Activated naive CD8-positive, alpha-beta T cell treated with anti-CD3 and anti-CD28 coated beads, Interleukin-2, amount 50 U/mL, for 24 hours (primary cell): ENCODE data around the gene SGSM1.

Experiments used
- ATAC-seq: fragments of 150-1000 bp; cut with Tn5 transposase; one replicate; pipeline ENCODE4 v1.10.0; 2021
- DNase-seq: peaks from one replicate; pipeline ENCODE4 v3.0.0; 2021
- H3K27ac Mint-ChIP-seq: one replicate; pipeline ENCODE4 v1.8.0; 2021; ENCODE audit warnings: mild to moderate bottlenecking, mixed read lengths
- H3K27me3 Mint-ChIP-seq: one replicate; pipeline ENCODE4 v1.8.0; 2021; ENCODE audit warnings: mixed read lengths
- H3K36me3 Mint-ChIP-seq: one replicate; pipeline ENCODE4 v1.8.0; 2021; ENCODE audit warnings: low read depth, mixed read lengths
- H3K4me1 Mint-ChIP-seq: one replicate; pipeline ENCODE4 v1.8.0; 2021; ENCODE audit warnings: mixed read lengths
- H3K4me3 Mint-ChIP-seq: one replicate; pipeline ENCODE4 v1.8.0; 2021; ENCODE audit warnings: mild to moderate bottlenecking, moderate library complexity, mixed read lengths
- H3K9me3 Mint-ChIP-seq: one replicate; pipeline ENCODE4 v1.8.0; 2021; ENCODE audit warnings: mixed read lengths

The SGSM1 gene

DNA sequence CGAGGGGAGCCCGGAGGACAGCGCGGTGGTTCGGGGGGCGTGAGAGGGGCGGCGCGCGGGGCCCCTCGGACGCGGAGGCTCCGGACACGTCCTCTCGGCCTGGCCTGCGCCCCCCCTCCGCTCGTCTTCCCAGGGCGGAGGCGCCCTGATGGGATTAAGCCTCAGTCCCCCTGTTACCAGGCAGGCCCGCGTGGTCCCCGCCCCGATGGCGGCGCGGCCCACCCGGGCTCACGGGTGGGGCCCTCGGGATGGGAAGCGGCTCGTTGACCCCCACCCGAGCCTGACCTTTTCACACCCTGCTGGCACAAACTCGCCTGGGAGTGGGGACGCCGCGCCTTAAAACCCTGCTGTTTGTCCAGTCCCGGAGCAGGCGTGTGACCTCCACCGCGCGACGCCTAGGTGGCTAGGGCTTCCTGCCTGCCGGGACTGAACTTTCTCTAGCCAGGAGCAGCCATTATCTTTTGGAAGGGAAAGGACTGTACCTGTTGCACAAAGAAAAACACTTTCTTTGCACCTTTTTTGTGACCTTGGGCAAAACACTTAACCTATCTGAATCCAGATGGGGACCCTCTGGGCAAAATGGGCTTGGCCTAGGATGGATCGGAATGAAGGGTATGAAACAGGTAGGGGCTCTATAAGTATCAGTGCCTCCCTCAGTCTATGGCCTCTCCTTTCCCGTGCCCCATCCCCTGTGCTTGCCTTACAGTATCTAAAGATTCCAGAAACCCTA is 147.5 kb downstream of the SGSM1 start:
- peaks cover 52% of the 10 kb centered on the region for H3K27me3 Mint-ChIP-seq
- ATAC-seq = no peak
- H3K27ac Mint-ChIP-seq = no peak overlapping the region
- DNase-seq = no peak
- H3K4me1 Mint-ChIP-seq = peaks cover 14% of the 10 kb centered on the region
- peak overlapping the region; percentile 38 for H3K4me3 Mint-ChIP-seq
- H3K9me3 Mint-ChIP-seq = no peaks in the 10 kb centered on the region
- H3K36me3 Mint-ChIP-seq = no peaks in the 10 kb centered on the region

DNA sequence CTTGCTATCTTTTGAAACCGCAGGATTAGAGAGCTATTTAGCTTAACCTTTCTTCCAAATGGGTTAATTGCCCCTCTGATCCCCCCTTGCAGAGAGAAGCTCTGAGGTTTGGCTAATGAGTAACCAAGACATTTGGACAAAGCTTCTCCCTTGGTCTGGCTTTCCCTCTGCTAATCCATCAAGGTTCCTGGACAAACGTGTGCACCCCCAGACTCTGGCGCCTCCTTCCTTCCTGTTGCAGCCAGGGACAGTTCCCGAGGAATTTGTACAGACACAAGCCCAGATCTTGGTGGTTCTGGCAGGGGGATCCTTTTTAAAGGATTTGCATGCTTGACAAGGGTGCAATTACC is 148.1 kb downstream of the SGSM1 start:
- no peak overlapping the region for H3K4me3 Mint-ChIP-seq
- no peak for DNase-seq
- peaks cover 14% of the 10 kb centered on the region for H3K4me1 Mint-ChIP-seq
- no peaks in the 10 kb centered on the region for H3K9me3 Mint-ChIP-seq
- ATAC-seq = no peak
- no peaks in the 10 kb centered on the region for H3K36me3 Mint-ChIP-seq
- H3K27me3 Mint-ChIP-seq = peaks cover 52% of the 10 kb centered on the region
- no peak overlapping the region for H3K27ac Mint-ChIP-seq

DNA sequence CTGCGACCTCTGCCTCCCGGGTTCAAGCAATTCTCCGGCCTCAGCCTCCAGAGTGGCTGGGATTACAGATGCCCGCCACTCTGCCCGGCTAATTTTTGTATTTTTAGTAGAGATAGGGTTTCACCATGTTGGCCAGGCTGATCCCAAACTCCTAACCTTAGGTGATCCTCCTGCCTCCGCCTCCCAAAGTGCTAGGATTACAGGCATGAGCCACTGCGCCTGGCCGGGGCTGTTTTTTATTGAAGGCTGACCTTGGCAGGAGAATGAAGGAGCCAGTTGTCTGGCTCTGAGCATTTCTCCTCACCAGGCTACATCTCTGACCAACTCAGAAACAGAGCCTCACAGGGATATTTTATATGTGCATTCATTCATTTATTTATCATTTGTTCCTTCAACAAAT is 148.8 kb downstream of the SGSM1 start:
- DNase-seq (no peak), ATAC-seq (no peak)
- H3K36me3 Mint-ChIP-seq = no peaks in the 10 kb centered on the region
- no peaks in the 10 kb centered on the region for H3K9me3 Mint-ChIP-seq
- peaks cover 14% of the 10 kb centered on the region for H3K4me1 Mint-ChIP-seq
- peaks cover 46% of the 10 kb centered on the region for H3K27me3 Mint-ChIP-seq
- no peak overlapping the region for H3K27ac Mint-ChIP-seq
- no peak overlapping the region for H3K4me3 Mint-ChIP-seq

DNA sequence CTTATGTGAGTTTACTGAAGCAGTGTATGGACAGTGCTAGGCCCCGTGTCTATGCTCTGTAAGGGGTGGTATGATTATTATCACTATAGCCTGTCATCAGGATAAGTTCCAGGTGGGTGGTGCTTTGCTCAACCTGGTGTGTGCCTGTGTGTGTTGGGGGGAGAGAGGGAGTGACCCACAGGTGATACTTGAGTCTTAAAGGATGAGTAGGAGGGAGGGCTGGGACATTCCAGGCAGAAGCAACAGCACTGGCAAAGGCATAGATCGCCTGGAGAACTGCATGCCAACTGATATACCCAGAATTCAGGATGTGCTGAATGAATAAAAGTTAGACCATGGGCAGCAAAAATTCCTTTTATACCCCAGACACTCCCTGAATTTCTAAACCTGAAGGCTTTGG is 151.0 kb downstream of the SGSM1 start:
- Mint-ChIP-seq H3K27ac (no peak overlapping the region), H3K36me3 (no peaks in the 10 kb centered on the region), H3K4me3 (no peak overlapping the region), H3K9me3 (no peaks in the 10 kb centered on the region), H3K27me3 (peaks cover 29% of the 10 kb centered on the region), H3K4me1 (peaks cover 9% of the 10 kb centered on the region)
- ATAC-seq (no peak), DNase-seq (no peak)

DNA sequence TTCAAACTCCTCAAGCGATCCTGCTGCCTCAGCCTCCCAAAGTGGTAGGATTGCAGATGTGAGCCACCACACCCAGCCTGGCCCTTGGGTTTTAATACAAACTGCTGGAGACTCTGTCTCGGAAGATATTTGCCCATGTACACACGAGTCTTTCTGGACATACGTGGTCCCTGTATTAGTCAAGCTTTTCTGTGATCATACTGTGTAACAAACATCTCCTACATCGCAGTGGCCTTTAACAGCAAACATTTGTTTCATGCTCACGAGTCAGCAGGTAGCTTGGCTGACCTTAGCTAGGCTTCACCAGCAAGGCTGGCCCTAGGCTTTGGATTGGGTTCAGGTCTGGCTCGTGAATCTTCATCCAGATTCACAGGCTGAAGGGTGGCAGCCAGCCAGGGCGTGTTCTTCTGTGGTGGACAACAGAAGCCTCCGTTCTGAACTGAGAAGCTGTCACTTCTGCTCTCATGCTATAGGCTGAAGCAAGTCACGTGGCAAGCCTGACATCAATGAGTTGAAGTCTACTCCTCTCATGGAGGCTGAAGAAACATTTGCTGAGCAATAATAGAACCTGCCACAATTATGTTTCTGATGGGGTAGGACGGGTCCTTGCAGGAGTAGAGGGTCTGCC is 155.3 kb downstream of the SGSM1 start:
- Mint-ChIP-seq H3K36me3 (no peaks in the 10 kb centered on the region), H3K27ac (no peak overlapping the region), H3K4me3 (no peak overlapping the region), H3K9me3 (no peaks in the 10 kb centered on the region), H3K27me3 (peaks cover 5% of the 10 kb centered on the region), H3K4me1 (no peaks in the 10 kb centered on the region)
- DNase-seq (no peak), ATAC-seq (no peak)

DNA sequence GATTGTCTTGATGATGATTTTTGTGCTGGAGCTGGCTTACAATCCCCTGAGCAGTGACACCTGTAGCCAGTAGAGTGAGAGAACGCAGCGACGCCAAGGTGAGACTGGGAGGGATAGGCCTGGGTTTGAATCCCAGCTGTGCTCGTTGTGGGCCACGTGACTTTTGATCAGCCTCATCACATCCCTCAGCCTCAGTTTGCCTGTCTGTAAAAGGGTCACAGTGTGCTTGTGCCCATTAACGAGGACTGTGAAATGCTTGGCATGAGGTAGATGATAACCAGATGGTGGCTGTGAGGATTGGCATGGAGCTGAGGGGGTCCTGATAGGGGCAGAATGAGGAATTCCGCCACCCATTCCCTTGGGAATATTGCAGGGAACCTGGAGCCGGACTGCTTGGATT is 156.1 kb downstream of the SGSM1 start:
- Mint-ChIP-seq H3K27me3 (peaks cover 2% of the 10 kb centered on the region), H3K27ac (no peak overlapping the region), H3K4me3 (no peak overlapping the region), H3K4me1 (no peaks in the 10 kb centered on the region), H3K9me3 (no peaks in the 10 kb centered on the region), H3K36me3 (no peaks in the 10 kb centered on the region)
- no peak for ATAC-seq
- DNase-seq = no peak

DNA sequence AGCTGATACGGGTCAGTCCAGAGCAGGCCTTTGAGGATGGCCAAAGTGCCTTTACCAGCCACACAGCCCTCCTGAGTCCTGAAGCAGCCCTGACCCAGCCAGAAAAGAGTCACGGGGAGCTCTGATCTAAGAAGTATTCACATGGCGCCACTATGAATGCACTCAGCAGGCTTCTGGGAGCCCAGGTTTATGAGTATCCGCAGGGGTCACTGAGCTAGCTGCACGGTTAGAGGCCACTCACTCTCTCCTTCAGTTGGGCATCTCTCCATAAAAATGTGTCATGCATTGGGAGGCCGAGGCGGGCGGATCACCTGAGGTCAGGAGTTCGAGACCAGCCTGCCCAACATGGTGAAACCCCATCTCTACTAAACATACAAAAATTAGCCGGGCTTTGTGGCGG is 156.8 kb downstream of the SGSM1 start:
- peaks cover 2% of the 10 kb centered on the region for H3K27me3 Mint-ChIP-seq
- no peak overlapping the region for H3K27ac Mint-ChIP-seq

DNA sequence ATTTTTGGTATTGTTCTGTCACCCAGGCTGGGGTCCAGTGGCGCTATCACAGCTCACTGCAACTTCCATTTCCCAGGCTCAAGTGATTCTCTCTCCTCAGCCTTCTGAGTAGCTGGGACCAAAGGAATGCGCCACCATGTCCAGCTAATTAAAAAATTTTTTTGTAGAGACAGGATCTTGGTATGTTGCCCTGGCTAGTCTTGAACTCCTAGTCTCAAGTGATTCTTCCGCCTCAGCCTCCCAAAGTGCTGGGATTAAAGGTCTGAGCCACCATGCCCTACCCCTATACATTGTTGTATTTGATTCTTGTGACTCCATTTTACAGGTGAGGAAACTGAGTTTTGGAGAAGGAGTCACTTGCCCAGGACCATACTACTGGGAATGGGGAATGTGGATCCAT is 158.4 kb downstream of the SGSM1 start:
- no peak for ATAC-seq

More for the DNA sequence above, 156.8 kb downstream of the SGSM1 start:
- Mint-ChIP-seq H3K36me3 (no peaks in the 10 kb centered on the region), H3K4me1 (no peaks in the 10 kb centered on the region), H3K4me3 (no peak overlapping the region), H3K9me3 (no peaks in the 10 kb centered on the region)
- ATAC-seq = no peak
- no peak for DNase-seq

DNA sequence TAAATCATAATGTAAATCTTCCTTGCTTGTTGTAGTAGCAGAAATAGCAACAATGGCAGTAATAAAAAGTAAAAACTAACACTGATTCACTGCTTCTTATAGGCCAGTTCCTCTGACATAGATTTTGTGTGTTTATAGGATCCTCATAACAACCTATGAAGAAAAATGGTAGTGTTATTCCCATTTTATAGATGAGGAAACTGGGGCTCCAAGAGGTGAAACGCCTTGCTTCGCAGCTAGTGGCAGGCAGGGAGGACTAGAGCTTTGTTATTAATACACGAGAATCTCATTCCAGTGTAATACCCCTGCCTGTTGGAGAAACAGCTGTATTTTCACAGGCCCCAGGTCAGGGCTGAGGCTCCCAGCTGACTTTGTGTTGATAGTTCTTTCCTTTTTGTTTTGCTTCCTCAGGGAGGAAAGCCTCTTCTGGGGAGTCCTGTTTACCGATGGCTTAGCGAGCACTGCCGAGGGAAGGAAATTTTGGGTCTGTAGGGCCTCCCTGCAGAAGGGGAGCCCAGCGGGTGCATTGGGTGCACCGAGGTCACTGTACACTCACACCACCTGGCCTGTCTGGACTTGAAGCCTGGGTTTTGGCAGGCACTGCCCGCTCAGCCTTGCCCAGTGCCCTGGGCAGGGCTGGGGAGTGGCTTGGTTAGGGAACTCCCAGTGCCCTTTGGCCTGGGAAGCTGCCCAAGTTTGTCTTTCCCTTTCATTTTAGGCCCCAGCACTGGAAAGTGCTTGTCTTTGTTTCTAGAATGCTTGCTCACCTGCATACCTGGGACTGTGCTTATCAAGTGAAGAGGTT is 160.0 kb downstream of the SGSM1 start:
- no peaks in the 10 kb centered on the region for H3K9me3 Mint-ChIP-seq
- DNase-seq (no peak), ATAC-seq (no peak)
- no peaks in the 10 kb centered on the region for H3K36me3 Mint-ChIP-seq
- no peaks in the 10 kb centered on the region for H3K27me3 Mint-ChIP-seq
- H3K4me3 Mint-ChIP-seq = no peak overlapping the region
- no peak overlapping the region for H3K27ac Mint-ChIP-seq
- H3K4me1 Mint-ChIP-seq = no peaks in the 10 kb centered on the region

More for the DNA sequence above, 158.4 kb downstream of the SGSM1 start:
- no peak for DNase-seq
- H3K27me3 Mint-ChIP-seq = no peaks in the 10 kb centered on the region
- H3K4me3 Mint-ChIP-seq = no peak overlapping the region
- no peaks in the 10 kb centered on the region for H3K36me3 Mint-ChIP-seq
- no peak overlapping the region for H3K27ac Mint-ChIP-seq
- H3K9me3 Mint-ChIP-seq = no peaks in the 10 kb centered on the region
- no peaks in the 10 kb centered on the region for H3K4me1 Mint-ChIP-seq

DNA sequence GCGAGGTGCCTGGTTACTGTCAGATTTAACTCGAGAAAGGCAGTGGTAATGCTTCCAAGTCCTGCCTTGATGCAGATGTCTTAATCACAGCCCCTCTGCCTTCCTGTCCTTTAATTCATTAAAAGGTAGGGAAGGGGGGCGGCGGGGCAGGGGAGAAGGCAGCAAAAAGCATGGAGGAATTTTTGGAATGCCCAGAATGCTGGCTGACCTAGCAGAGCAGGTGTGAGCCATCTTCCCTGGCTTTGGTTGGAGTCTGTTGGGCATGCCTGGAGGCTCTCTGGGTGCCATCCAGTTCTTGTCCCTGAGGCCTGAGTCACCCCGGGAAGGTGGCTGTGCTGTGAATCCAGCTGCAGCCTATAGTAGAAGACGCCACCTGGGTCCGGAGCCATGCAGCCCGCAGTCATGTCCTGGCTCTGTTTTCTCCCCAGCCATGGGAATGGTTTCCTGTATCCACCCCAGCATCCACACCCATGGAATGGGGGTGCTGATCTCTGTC is 162.1 kb downstream of the SGSM1 start:
- ATAC-seq (no peak), DNase-seq (no peak)
- H3K4me1 Mint-ChIP-seq = no peaks in the 10 kb centered on the region
- no peak overlapping the region for H3K4me3 Mint-ChIP-seq
- H3K9me3 Mint-ChIP-seq = no peaks in the 10 kb centered on the region
- H3K27ac Mint-ChIP-seq = no peak overlapping the region
- H3K27me3 Mint-ChIP-seq = no peaks in the 10 kb centered on the region
- H3K36me3 Mint-ChIP-seq = no peaks in the 10 kb centered on the region

DNA sequence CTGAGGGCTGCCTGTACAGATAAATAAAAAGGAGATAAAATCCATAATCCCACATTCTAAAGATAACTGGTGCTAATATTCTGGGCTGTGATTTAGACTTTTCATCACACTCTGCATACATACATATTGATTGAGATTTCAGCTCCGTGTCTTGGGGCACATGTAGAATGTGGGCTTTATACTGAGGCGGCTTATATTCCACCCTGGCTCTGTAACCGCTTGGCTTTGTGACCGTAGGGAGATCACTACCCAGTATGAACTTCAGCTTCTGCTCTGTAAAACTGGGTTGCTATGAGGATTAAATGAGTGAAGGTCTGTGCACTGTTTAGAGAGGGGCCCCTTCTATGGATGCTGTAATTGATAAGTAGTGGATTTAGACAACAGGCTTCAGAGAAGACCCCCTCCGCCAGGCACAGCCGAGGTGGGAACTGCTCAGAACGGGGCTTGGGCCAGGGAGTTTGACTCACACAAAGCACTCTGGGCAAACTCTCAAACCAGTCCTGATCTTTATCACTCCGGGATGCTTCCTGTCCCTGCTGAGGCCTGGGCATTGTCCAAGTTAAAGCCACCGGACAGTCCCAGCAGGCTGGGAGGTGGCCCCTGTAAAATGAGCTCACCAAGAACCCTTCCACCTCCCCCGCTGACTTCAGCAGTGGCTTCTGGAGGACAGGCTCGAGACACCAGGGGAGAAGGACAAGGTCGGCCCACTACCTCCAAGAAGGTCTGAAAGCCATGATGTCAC is 163.7 kb downstream of the SGSM1 start:
- ATAC-seq = no peak
- Mint-ChIP-seq H3K36me3 (no peaks in the 10 kb centered on the region), H3K4me3 (no peak overlapping the region), H3K4me1 (no peaks in the 10 kb centered on the region), H3K27me3 (no peaks in the 10 kb centered on the region), H3K27ac (no peak overlapping the region), H3K9me3 (no peaks in the 10 kb centered on the region)
- DNase-seq = no peak

DNA sequence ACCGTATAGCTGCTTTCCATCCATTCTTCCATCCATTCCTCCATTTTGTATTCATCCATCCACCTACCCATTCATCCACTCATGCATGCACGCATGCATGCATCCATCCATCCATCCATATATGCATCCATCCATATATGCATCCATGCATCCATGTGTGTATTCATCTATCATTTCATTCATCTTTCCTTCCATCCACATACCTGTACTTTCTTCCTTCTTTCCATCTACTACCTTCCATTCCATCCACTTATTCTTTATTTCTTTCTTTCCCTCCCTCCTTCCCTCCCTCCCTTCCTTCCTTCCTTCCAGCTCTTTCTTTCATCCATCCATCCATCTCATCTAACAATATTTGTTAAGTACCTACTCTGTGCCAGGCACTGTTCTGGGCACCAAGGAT is 166.4 kb downstream of the SGSM1 start:
- no peaks in the 10 kb centered on the region for H3K4me1 Mint-ChIP-seq
- H3K9me3 Mint-ChIP-seq = no peaks in the 10 kb centered on the region
- DNase-seq (no peak), ATAC-seq (no peak)
- H3K4me3 Mint-ChIP-seq = no peak overlapping the region
- H3K36me3 Mint-ChIP-seq = no peaks in the 10 kb centered on the region
- no peaks in the 10 kb centered on the region for H3K27me3 Mint-ChIP-seq
- H3K27ac Mint-ChIP-seq = no peak overlapping the region

DNA sequence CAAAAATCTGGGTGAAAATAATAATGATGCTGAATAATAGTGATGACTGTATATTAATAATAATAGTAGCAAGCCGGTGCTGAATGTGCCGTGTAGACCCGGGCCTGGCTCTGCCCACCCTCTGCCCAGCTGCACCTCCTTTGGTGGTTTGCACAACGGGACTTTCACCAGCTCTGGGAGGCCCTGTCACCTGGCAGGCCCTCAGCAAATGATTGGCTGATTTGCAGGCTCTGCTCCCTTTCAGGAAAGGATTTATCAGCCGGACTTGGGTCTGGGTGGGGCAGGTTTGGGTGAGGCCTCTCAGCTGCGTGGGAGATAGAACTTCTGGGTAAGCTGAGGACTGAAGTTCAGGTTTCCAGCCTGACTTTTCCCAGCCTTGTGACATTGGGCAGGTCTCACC is 167.9 kb downstream of the SGSM1 start:
- Mint-ChIP-seq H3K4me1 (no peaks in the 10 kb centered on the region), H3K9me3 (no peaks in the 10 kb centered on the region), H3K27me3 (no peaks in the 10 kb centered on the region), H3K27ac (no peak overlapping the region), H3K36me3 (no peaks in the 10 kb centered on the region), H3K4me3 (no peak overlapping the region)
- DNase-seq (no peak), ATAC-seq (no peak)

DNA sequence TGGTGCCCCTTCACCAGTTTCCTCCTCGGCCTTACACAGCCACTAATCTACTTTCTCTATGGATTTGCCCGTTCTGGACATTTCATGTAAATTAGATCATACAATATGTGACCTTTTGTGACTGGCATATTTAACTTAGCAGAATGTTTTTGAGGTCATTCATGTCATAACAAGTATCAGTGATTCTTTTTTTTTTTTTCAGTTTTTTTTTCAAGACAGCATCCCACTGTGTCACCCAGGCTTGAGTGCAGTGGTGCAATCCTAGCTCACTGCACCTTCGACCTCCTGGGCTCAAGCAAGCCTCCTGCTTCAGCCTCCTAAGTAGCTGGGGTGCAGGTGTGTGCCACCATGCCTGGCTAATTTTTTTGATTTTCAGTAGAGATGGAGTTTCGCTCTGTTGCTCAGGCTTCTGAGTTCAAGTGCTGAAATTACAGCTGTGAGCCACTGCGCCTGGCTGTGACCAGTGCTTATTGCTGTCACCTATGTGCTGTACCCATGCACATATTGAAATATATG is 169.2 kb downstream of the SGSM1 start:
- H3K27me3 Mint-ChIP-seq = no peaks in the 10 kb centered on the region
- no peak for ATAC-seq
- no peaks in the 10 kb centered on the region for H3K4me1 Mint-ChIP-seq
- no peak overlapping the region for H3K27ac Mint-ChIP-seq
- no peak for DNase-seq
- H3K4me3 Mint-ChIP-seq = no peak overlapping the region
- no peaks in the 10 kb centered on the region for H3K9me3 Mint-ChIP-seq
- no peaks in the 10 kb centered on the region for H3K36me3 Mint-ChIP-seq
